ENCODE data around the gene FHL2. TPM values are rescaled to one million over a fixed set of nuclear protein-coding genes. Genes with fewer than 3 reads are reported as not detected.

Gene FHL2
- total RNA-seq, 1 donor from 2014 or later: 42.0 TPM

DNA sequence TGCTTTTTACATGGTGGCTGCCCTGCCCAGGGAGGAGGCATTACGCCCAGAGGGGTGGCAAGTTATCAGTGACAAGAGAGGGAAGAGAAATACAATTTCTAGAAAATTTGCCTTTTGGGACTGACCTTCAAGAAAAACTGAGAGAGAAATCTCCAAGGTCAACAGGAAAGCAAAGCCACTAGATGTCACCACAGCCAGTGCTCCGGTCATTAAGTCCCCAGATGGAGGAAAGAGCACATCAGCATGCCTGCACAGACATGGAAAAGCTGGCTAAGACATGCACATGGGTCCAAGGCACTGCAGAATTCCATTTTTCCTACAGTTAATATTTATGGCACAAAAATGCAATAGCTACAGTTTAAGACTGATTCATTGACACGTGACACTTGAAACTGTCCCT is 21.0 kb downstream of the FHL2 start:
- DNase-seq: no peak

DNA sequence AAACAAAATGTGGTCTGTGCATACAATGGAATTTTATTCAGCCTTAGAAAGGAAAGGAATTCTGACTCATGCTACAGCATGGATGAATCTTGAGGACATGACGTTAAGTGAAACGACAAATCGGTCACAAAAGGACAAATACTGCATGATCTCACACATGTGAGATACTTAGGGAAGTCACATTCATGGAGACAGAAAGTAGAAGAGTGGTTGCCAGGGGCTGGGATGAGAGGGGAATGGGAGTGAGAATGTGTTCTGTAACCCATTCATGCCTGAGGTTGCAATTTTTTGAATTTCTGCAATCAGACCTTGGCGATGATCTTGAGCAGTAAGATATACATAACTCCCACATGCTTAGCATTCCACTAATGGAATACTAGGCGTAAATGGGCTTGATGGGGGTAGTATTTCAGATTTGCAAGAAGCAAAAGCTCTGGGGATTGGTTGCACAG is 22.0 kb downstream of the FHL2 start:
- DNase-seq: peak; percentile 92

DNA sequence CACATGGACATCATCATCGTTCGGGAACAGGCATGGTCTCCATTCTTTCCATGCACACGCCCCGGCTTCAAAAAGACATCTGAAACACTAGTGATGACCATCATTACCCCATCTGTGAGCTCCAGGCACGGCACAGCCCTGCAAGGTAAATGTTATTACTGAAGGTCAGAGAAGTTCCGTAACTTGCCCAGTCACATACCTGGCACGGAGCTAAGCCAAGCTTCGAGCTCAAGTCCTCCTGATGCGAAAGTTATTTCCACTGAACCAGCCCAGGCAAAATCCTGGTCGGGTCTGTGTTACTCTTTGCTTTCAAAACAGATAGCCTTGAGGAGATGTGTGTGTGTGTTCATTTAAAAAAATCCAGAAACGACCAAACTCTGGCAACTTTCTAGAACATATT is 22.8 kb downstream of the FHL2 start:
- DNase-seq: no peak

DNA sequence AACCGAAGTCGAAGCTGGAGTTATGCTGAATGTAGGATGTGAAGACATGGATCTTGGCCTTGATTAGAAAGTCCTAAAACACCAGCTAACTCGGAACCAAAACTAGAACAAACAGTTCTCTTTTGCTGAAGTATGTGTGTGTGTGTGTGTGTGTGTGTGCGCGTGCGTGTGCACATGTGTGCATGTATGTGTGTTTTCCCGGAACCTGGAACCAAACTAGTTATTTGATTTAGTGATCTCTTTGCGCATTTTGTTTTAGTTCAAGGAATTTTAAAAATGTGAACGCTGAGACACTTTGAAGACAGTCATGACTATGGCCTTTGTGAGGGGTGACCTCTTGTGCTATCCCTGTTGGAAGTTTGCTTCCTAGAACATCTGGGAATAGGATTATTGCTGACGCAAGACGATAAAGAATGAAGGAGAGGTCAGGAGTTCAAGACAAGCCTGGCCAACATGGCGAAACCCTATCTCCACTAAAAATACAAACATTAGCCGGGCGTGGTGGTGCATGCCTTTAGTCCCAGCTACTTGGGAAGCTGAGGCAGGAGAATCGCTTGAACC is 23.8 kb downstream of the FHL2 start:
- no peak for DNase-seq

DNA sequence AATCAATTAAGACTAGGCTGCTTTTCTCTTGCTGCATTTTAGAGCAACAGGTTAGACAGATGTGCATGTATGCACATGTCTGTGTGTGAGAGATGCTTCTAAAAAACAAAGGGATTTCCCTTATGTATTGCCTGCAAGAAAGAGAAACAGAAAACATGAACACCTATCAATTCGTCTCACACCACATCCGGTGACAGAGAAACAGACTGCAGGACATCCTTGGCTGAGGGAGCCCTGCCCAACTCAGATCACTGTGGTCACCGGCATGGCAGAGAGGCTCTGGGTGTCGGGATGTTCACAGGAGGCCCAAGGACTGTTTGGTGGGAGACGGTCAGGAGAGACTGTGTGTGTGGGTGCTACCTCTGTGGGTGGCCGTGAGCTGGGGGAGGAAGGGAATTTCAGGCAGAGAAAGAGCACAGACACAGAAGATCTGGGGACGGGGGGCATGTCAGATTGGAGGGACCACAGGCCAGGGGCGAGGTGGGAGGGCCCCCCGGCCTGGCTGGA is 24.9 kb downstream of the FHL2 start:
- no peak for DNase-seq

DNA sequence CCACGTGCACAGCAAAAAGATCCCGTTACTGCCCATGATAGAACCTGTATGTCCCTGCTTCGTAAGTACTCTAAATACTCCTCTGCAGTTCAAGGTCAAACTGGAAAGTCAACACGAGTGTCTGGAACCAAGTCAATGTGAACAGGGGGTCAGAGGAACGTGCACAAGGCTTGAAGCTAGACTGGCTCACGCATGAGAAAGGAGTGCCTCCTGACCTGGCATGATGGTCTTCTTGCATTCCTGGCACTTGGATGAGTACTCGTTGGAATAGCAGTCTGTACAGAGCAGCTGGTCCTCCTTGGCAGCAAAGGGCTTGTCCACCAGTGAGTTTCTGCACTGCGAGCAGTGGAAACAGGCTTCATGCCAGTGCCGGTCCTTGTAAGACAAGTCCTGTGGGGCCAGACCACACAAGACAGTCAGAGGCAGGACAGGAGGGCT is 25.5 kb downstream of the FHL2 start:
- DNase-seq: no peak

DNA sequence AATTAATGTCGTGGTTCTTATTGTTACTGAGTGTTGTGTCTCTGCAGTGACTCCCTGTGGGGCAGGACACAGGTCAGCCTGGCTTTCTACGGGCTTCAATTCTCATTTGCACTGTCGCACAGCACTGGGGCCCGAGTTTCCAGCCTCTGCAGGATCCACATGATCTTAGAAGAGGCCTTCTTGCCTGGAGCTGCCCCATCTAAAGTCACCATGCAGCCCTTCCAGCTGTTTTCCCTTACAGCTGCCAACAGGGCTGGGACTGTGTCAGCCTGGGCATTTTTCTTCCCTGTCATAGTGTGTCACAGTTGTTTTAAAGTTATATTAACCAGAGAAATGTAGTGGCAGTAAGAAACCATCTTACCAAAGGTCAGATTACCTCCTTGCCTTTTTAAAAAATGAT is 27.0 kb downstream of the FHL2 start:
- DNase-seq: no peak

DNA sequence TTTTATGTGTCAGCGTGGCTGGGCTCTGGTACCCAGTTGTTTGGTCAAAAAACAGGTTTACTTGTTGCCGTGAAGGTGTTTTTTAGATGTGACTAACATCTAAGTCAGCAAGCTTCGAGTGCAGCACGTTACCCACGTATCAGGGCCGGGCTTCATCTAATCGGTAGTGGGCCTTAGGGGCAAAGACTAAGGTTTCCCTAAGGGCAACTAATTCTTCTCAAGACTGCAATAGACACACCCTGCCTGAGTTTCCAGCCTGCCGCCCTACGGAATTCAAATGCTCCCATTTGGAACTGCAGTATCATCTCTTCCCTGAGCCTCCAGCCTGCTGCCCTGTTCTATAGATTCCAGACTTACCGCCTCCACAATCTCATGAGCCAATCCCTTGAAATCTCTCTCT is 27.7 kb downstream of the FHL2 start:
- DNase-seq: no peak

DNA sequence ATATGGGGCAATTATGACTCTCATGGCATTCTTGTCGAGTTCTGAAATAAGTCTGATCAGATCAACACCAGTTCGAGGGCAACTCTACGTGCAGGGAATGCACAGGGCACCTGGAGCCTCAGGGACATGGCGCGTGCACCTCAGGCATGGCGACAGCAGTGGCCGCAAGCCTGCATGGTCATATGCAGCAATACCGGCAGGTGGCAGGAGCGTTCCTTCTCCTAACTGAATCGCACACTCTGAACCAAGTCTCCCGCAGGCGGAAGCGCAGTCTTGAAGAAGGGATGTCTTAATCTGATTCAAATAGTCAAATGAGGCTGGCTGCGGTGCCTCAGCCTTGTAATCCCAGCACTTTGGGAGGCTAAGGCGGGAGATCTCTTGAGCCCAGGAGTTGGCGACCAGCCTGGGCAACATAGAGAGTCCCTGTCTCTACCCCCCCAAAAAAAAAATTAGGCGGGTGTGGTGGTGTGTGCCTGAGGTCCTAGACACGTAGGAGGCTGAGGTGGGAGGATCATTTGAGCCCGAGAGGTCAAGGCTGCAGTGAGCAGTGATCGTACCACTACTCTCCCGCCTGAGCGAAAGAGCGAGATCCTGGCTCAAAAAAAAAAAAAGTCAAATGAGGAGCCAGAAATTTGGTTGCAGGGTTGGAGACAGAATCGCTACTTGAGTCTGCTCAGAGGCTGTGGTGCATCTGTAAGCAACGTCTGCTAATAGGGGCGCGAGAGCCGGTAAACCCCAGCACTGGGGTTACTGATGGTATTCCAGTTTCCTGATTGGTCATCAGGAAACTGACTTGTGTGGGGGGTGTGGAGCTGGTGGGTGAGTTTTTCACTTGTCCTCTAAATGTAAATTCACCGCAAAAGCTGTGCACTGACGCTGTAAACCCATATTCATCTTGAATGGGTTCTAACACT is 28.8 kb downstream of the FHL2 start:
- DNase-seq: peak; percentile 93

DNA sequence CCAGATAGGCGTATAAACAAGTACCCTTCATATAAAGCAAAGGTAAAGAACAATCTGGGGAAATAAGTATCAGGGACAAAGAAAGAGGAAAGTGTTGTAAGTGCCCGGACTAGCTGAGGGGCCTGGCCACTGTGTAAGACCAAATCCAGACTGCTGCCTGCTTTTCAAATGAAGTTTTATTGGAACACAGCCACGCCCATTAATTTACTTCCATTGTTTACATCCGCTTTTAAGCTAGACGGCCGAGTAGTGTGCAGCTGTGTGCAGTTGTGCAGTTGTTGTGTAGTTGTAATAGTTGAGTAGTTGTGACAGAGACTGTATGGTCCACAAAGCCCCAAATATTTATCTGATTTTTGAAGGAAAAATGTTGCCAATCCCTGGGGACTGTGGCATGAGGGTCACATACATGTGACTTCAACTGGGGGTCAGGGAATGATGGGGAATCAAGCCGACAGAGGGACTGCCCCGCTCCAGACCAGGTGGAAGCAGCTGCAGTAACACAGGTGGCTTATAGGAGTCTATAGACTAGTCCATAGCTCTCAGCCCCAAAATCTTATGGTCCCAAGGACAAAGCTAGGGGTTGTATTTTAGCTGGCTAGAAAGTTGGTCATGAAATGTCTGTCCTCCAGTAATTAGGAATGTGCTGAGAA is 30.0 kb downstream of the FHL2 start:
- no peak for DNase-seq

DNA sequence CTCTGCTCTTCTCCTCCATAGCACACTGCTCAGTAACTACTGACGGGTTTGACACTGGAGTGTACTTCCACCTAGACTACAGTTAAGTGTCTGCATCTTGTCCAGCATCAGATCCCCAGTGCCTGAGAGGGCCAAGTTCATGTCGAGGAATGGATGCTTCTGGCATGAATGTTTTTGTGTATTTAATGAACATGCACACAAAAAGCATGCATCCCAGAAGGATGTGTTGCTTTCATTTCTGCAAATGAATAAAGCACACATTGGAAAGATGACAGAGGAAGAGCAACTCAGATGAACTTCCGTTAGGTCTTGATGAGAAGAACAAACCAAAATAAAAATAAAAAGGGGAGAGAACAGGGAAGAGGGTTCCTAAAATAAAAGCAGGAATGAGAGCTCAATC is 33.6 kb downstream of the FHL2 start:
- no peak for DNase-seq

DNA sequence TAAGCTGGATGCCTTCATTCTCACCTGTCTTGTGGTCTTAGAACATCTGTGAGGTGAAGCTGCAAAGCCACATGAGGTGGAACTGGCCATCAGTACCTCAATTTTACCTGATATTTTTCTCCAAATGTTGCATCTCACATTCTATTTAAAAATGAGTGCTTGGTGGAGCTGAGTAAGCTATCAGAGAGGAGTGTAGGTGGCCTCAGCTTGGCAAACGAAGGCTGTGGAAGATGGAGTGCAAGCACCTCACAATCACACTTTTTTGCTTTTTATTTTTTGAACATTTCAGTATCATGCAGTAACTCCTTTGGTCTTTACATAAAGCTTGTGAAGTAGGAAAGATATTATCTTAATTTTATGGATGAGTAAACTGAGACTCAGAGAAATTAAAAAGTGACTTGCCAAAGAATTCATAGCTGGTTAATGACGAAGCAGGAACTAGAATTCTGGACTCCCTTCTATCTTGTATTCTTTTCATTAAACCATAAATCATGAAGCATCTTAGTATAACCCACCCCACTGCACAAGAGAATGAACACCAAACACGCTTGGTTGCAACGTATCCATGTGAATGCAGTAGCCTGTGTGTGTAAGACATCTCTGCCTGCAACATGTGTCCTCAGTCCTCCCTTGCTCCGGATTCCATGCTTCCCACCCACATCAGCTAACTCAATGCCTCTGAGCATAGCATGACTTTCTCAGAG is 34.3 kb downstream of the FHL2 start:
- no peak for DNase-seq

DNA sequence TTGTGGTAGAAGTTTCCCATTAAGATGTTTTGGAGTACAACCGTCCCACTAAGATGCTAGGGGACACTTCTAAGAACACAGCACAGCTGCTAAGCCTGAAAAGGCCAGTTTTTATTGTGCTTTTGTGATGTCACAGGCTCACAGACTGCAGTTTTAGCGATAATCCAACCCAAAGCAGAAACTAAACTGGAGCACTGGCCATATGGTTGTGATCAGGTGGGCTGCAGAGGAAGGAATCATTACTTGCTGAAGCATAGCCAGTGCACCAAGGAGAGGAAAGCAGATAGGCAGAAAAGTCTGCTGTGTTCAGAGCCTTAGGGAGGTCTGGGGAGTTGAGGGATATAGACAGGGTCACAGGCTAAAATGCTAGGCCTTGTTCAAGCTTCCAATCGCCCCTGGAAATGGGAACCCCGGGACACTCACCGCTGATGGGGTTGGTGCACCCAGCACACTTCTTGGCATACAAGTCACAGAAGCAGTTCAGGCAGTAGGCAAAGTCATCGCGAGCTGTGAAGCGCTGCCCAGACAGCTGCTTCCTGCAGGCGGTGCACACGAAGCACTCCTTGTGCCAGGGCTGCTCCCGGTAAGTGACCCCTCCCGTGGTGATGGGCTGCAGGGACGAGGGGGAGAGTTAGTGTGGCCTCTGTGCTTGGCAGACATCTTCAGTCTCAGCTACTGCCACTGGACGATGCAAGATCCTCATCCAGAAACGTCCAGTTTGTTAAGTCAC is 35.8 kb downstream of the FHL2 start:
- DNase-seq: no peak

DNA sequence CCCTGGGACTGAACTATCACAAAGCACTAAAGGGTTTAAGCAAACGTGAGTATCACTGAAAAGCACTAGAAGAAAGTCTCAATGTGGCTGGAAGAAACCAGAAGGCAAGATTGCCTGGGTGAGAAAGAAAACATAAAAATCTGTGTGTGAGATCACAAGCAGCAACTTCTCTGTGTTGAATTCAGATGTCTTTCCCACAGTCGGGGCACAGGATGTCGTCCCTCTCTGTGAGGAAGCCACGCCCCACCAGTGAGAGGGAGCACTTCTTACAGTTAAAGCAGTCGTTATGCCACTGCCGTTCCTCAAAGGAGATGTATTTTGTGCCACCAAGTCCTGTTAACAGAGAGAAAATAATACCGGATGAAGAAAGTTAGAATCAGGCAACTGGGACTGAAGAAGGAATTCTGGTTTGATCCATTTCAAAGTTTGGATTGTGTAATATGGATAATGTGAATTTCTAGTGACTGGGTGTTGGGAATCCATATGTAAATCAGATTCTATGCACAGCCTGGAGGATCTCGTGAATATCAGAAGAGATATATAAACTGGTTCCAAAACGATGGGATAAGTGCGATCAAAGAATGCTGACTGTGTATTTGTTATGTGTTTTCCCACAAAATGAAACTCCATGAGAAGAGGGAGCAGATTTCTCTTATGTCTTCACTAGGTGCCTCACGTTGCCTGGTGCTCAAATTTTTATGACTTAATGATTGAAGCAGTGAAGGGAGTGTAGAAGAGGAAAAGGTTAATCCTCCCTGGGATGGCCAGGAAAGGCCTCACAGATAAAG is 37.6 kb downstream of the FHL2 start:
- DNase-seq: no peak

DNA sequence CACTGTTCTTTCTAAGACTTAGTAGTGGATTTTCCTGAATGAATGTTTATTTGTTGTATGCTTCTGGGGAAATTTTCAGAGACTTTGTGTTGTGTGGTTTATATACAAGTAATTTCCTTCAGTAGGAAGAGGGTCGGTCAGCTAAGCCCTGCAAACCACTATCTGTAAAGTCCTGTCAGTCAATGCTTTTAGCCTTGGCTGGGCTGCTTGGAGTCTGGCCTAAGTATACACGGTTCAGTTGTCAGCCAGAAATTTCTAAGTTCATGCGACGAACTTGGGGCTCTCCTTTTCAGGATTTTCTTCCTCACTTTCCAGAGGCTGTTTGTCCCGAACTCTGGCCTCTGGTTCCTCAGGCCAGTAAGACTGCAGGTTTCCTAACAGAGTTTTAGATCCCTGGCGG is 40.3 kb downstream of the FHL2 start:
- DNase-seq: no peak

DNA sequence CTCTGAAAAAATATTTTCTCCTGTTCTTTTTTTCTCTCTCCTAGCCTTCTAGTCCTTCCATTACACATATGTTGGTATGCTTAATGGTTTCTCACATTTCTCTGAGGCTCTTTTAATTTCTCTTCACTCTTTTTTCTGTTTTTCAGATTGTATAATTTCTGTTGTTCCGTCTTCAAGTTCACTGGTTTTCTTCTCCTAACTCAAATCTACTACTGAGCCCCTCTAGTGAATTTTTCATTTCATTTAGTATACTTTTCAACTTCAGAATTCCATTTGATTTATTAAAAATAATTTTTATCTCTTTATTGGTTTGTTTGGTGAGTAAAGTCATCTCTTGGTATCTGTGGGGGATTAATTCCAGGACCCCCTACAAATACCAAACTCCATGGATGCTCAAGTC is 41.7 kb downstream of the FHL2 start:
- no peak for DNase-seq

DNA sequence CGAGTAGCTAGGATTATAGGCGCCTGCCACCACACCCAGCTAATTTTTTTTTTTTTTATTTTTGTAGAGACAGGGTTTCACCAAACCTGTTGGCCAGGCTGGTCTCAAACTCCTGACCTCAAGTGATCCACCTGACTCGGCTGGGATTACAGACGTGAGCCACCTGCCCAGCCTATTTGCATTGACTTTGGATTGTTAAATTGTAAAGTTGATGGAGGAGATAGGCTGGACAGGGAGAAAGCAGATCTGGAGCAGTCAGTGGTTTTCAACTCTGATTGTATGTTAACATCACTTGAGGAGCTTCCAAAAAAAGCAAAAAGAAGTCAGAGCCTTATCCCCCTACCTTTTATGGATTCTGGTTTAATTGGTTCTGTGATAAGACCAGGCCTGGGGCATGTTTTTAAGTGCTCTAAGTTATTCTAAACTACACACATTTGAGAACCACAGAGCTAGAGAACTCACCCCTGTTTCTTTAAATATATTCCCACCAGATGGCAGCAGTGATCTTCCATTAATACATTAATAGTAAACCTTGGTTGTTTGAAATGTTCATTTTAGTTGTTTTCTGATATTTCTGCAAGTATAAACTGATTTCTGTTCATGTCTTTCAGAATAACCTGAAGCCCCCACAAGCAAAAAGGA is 54.0 kb downstream of the FHL2 start:
- peak; percentile 73 for DNase-seq

DNA sequence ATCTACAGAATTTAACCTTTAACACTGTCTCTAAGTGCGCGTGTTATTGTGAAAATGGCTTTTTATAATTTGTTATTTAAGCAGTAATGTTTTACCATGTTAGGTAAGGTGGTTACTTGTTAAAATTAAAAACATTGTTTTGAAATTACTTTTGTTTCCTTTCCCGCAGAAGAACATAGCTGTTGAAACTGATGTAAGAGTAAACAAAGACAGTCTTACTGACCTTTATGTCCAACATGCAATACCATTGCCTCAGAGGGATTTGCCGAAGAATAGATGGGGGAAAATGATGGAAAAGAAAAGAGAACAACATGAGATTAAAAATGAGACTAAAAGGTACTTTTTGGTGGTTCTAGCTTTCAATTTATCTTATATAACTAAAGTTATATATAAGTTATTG is 59.4 kb downstream of the FHL2 start:
- DNase-seq: no peak

DNA sequence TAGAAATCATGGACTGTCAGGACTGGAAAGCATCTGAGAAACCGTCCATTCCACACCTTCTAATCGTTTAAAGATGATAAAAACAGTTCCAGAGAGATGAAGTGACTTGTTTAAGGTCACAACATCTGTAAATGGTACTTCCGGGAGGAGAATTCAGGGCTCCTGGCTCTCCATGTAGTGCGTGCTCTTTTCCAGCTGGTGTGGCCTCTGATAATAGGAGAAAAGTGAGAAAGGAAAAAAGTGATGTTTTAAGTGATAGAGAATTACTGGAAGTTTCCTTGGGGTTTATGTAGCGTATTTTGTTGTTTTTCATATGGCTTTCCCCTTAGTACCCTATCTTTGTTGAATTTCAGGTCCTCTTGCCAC is 60.8 kb downstream of the FHL2 start:
- DNase-seq: peak; percentile 30

DNA sequence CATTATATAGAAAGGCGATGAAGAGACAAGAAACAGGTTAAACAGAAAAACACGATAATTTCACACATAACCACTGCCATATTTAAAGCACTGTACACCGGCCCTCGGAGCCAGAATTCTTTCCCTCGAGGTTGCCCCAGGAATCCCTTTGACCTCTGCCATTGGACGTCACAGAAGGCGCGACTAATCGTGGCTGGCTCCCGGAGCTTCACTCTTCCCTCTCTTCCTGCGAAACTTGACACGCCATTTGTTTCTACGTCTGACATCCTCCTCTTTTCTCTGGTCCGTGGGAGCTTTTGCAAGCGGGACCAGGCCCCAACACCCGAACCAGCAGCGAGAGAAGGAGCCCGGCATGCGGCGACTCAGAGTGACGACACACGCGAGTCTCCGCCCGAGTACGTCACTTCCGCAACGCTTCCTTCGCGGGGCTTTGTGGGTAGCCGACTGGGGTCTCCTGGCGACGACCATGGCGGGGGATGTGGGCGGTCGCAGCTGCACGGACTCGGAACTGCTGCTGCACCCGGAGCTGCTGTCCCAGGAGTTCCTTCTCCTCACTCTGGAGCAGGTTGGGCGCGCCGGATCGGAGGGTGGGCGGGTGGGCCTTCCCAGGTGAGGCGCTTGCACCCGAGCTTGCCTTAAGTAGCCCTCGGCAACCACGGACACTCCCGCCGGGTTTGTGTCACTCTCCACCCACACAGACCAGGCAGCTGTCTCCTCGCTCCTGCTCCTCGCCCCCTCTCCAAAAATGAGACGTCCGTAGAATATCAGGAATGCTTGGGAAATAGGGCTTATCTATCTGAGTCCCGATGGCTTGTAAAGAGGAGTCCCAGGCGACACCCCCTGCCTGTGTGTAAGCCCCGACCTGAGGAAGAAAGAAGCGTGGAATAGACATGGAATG is 61.5 kb downstream of the FHL2 start, which contains the start of gene C2orf49:
Gene C2orf49, plus strand, starts transcription at position 419 of the 898 bp plus-strand sequence. Its CDS starts 48 bp downstream, at position 467.
- DNase-seq: peak; percentile 92
